Ramos (cell line): ENCODE data around the gene SP5.

Experiments
- in situ Hi-C: fragments of 300-500 bp; cut with MboI; formaldehyde crosslinking; loops from one replicate; pipeline ENCODE4 v1.14.3; 2022; ENCODE audit warnings: low sequenced_read_pairs; ENCODE audit not compliant: unreplicated experiment

Gene SP5

GRCh38 chr2:170707821-170708795, 7.0 kb upstream of the SP5 start:
- in situ Hi-C loops: no loop called here

GRCh38 chr2:170710609-170710979, 4.5 kb upstream of the SP5 start:
- in situ Hi-C loops: no loop called here

- in situ Hi-C loops: no loop called here
Measured at GRCh38 chr2:170711196-170711773, 3.9 kb upstream of the SP5 start.

- in situ Hi-C loops: no loop called here
Measured at GRCh38 chr2:170711774-170712652, 3.1 kb upstream of the SP5 start.

GRCh38 chr2:170712653-170713542, 2.2 kb upstream of the SP5 start:
- in situ Hi-C loops: no loop called here

- in situ Hi-C loops: no loop called here
Measured at GRCh38 chr2:170713543-170714380, 1.4 kb upstream of the SP5 start.

- in situ Hi-C loops: no loop called here
Measured at GRCh38 chr2:170714381-170715061, 616 bp upstream of the SP5 start.

GRCh38 chr2:170715932-170716777, 1.0 kb downstream of the SP5 start:
- in situ Hi-C loops: no loop called here

GRCh38 chr2:170716851-170717598, 1.9 kb downstream of the SP5 start:
- in situ Hi-C loops: no loop called here

GRCh38 chr2:170717599-170717963, 2.4 kb downstream of the SP5 start:
- in situ Hi-C loops: no loop called here

- in situ Hi-C loops: no loop called here
Measured at GRCh38 chr2:170717991-170718589, 3.0 kb downstream of the SP5 start.

GRCh38 chr2:170719810-170720209, 4.7 kb downstream of the SP5 start:
- in situ Hi-C loops: no loop called here

GRCh38 chr2:170721678-170722077, 6.5 kb downstream of the SP5 start:
- in situ Hi-C loops: no loop called here

- in situ Hi-C loops: no loop called here
Measured at GRCh38 chr2:170722301-170722700, 7.2 kb downstream of the SP5 start.

- in situ Hi-C loops: no loop called here
Measured at GRCh38 chr2:170723446-170723958, 8.4 kb downstream of the SP5 start.
